HEK293 (cell line): ENCODE data around the gene CYP2F1.

Experiments
- CTCF ChIP-seq: fragments of 450-650 bp; formaldehyde crosslinking; IDR thresholded peaks from 2 replicates; pipeline ENCODE4 v1.5.1; 2016; ENCODE audit warnings: missing biosample characterization, missing genetic modification characterization
- ZNF274 ChIP-seq, 2 experiments: fragments of 200-500 bp in 1 of 2; fragments of 450-650 bp in 1 of 2; sonication (Bioruptor generic) in 1 of 2; formaldehyde crosslinking in 1 of 2; IDR thresholded peaks; 2 replicates each; pipeline versions ENCODE4 v1.5.1 to v1.6.1; 2014 to 2016; ENCODE audit warnings: borderline replicate concordance in 1 of 2, inconsistent platforms in 1 of 2, low read length in 1 of 2, missing biosample characterization in 1 of 2, missing genetic modification characterization in 1 of 2
- ZNF449 ChIP-seq: fragments of 450-650 bp; formaldehyde crosslinking; IDR thresholded peaks from 2 replicates; pipeline ENCODE4 v1.5.1; 2017; ENCODE audit warnings: missing biosample characterization, mild to moderate bottlenecking, missing genetic modification characterization, moderate library complexity
- ZNF530 ChIP-seq: fragments of 450-650 bp; formaldehyde crosslinking; IDR thresholded peaks from 2 replicates; pipeline ENCODE4 v1.5.1; 2016; ENCODE audit warnings: low read depth, missing biosample characterization, missing genetic modification characterization
- ZNF596 ChIP-seq: fragments of 450-650 bp; IDR thresholded peaks from 2 replicates; pipeline ENCODE4 v1.5.0; 2018; ENCODE audit warnings: missing biosample characterization, mild to moderate bottlenecking, missing genetic modification characterization, moderate library complexity

DNA sequence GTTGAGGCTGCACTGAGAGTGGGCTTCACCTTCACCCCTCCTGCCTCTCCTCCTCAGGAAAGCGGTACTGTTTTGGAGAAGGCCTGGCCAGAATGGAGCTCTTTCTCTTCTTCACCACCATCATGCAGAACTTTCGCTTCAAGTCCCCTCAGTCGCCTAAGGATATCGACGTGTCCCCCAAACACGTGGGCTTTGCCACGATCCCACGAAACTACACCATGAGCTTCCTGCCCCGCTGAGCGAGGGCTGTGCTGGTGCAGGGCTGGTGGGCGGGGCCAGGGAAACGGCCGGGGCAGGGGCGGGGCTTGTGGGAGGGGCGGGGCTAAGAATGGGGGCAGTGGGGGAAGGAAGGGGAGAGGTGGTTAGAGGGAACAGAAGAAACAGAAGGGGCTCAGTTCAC, 18.5 kb upstream of the CYP2F1 start:
- no peak for TF ChIP-seq ZNF274 (IDR thresholded peaks at IDR 0.05; ENCODE audit: low read length)
- no peak for TF ChIP-seq ZNF274 (tag by site-specific recombination; IDR thresholded peaks at IDR 0.05; ENCODE audit: borderline replicate concordance)
- no peak for TF ChIP-seq ZNF596 (tag by site-specific recombination)
- no peak for TF ChIP-seq ZNF449 (tag by site-specific recombination)
- TF ChIP-seq ZNF530 (tag by site-specific recombination) = no peak
- TF ChIP-seq CTCF (tag by site-specific recombination) = no peak
